HepG2 (cell line): ENCODE measurements around the gene ZFAND3. TPM values are rescaled to one million over a fixed set of nuclear protein-coding genes. Genes with fewer than 3 reads are reported as not detected.

Experiments
- BORCS8-MEF2B ChIP-seq: sonication (generic); formaldehyde crosslinking; IDR thresholded peaks from 2 replicates; pipeline ENCODE4 v1.8.0; 2022; ENCODE audit warnings: mild to moderate bottlenecking, missing genetic modification reagents
- CENPT ChIP-seq: sonication (generic); formaldehyde crosslinking; IDR thresholded peaks from 2 replicates; pipeline ENCODE4 v1.8.0; 2022; ENCODE audit warnings: low read depth, mild to moderate bottlenecking, moderate library complexity, missing genetic modification reagents
- ETV5 ChIP-seq: IDR thresholded peaks from 2 replicates; pipeline ENCODE4 v1.6.1; 2018; ENCODE audit warnings: missing biosample characterization, missing genetic modification reagents, inconsistent platforms, borderline replicate concordance
- HIVEP1 ChIP-seq: sonication (generic); formaldehyde crosslinking; IDR thresholded peaks from 2 replicates; pipeline ENCODE4 v1.4.0; 2020; ENCODE audit warnings: mild to moderate bottlenecking, missing genetic modification reagents
- MAFK ChIP-seq, 2 experiments: IDR thresholded peaks in 1 of 2; conservative IDR thresholded peaks in 1 of 2; 2 replicates each; pipeline ENCODE4 v1.6.1; 2011; ENCODE audit warnings: improper control_type of control experiment in 2 of 2, low read length in 2 of 2
- MLXIP ChIP-seq: sonication (generic); formaldehyde crosslinking; IDR thresholded peaks from 2 replicates; pipeline ENCODE4 v1.9.0; 2021; ENCODE audit warnings: missing genetic modification reagents, borderline replicate concordance
- MTA1 ChIP-seq: sonication (generic); formaldehyde crosslinking; IDR thresholded peaks from 2 replicates; pipeline ENCODE4 v1.4.0; 2020; ENCODE audit warnings: missing genetic modification reagents, mild to moderate bottlenecking, borderline replicate concordance
- SNRNP70 ChIP-seq: fragments of 200-400 bp; formaldehyde crosslinking; IDR thresholded peaks from 2 replicates; pipeline ENCODE4 v1.6.1; 2017; ENCODE audit warnings: mild to moderate bottlenecking, low read depth, low read length, moderate library complexity
- THYN1 ChIP-seq: sonication (generic); formaldehyde crosslinking; IDR thresholded peaks from 2 replicates; pipeline ENCODE4 v1.8.1; 2023; ENCODE audit warnings: low read depth, mild to moderate bottlenecking, moderate library complexity, missing genetic modification reagents, borderline replicate concordance
- ZFP36 ChIP-seq: fragments of 150-350 bp; IDR thresholded peaks from 2 replicates; pipeline ENCODE4 v1.6.1; 2018; ENCODE audit warnings: borderline replicate concordance, low read length, low read depth; ENCODE audit not compliant: partially characterized antibody
- ZFP36L1 ChIP-seq: sonication (generic); formaldehyde crosslinking; IDR thresholded peaks from 2 replicates; pipeline ENCODE4 v1.8.0; 2022; ENCODE audit warnings: mild to moderate bottlenecking, missing genetic modification reagents, moderate library complexity
- ZMAT3 ChIP-seq: sonication (generic); formaldehyde crosslinking; conservative IDR thresholded peaks from 2 replicates; pipeline ENCODE4 v1.7.0; 2021; ENCODE audit warnings: missing genetic modification reagents
- ZNF143 ChIP-seq: sonication (generic); formaldehyde crosslinking; IDR thresholded peaks from 2 replicates; pipeline ENCODE4 v1.4.0; 2020; ENCODE audit warnings: missing genetic modification reagents
- ZNF224 ChIP-seq: sonication (generic); formaldehyde crosslinking; IDR thresholded peaks from 2 replicates; pipeline ENCODE4 v1.5.0; 2020; ENCODE audit warnings: mild to moderate bottlenecking, missing genetic modification reagents
- ZNF251 ChIP-seq: sonication (generic); formaldehyde crosslinking; IDR thresholded peaks from 2 replicates; pipeline ENCODE4 v1.9.0; 2021; ENCODE audit warnings: mild to moderate bottlenecking, missing genetic modification reagents
- ZNF30 ChIP-seq: sonication (generic); formaldehyde crosslinking; IDR thresholded peaks from 2 replicates; pipeline ENCODE4 v1.5.0; 2020; ENCODE audit warnings: mild to moderate bottlenecking, missing genetic modification reagents
- ZNF597 ChIP-seq: sonication (generic); formaldehyde crosslinking; IDR thresholded peaks from 2 replicates; pipeline ENCODE4 v1.5.0; 2020; ENCODE audit warnings: missing genetic modification reagents
- ZNF646 ChIP-seq: sonication (generic); formaldehyde crosslinking; IDR thresholded peaks from 2 replicates; pipeline ENCODE4 v1.9.0; 2021; ENCODE audit warnings: mild to moderate bottlenecking, missing genetic modification reagents
- ZNF674 ChIP-seq: sonication (generic); formaldehyde crosslinking; IDR thresholded peaks from 2 replicates; pipeline ENCODE4 v1.5.0; 2020; ENCODE audit warnings: low read depth, mild to moderate bottlenecking, missing genetic modification reagents
- polyA plus RNA-seq, 8 experiments: library from polyadenylated mRNA; depleted of rRNA in 3 of 8; stranded (reverse) in 7 of 8; unstranded in 1 of 8; fragments of >200 nt; fragmentation: Illumina TruSeq in 4 of 8; extraction: Trizol in 4 of 8; gene quantifications; 2 replicates each; pipeline versions ENCODE4 v1.2.1 to v1.2.3, GENCODE V29; 2011 to 2016; ENCODE audit warnings: low read depth in 4 of 8, missing spikeins in 1 of 8, mixed read lengths in 1 of 8; ENCODE audit not compliant: insufficient read depth in 1 of 8
- total RNA-seq, 5 experiments: library from RNA; depleted of rRNA; stranded (reverse); fragments of >200 nt; fragmentation: Illumina TruSeq; extraction: Trizol; gene quantifications; 2 replicates each; pipeline ENCODE4 v1.2.3, GENCODE V29; 2016; ENCODE audit warnings: low read depth in 1 of 5

Gene ZFAND3
- total and polyA plus RNA-seq, 2 of the 13 experiments (the other 11 are each of a cell fraction or from before 2014, with no cell fraction given): 16.4 to 17.1 TPM

- no peak for TF ChIP-seq MLXIP (CRISPR knock-in tag)
- no peak for TF ChIP-seq ZNF674 (CRISPR knock-in tag)
- TF ChIP-seq HIVEP1 (CRISPR knock-in tag): peak; percentile 58; the same call in 1 of the 2 replicates
- no peak for TF ChIP-seq ZFP36L1 (CRISPR knock-in tag)
- 0 out of 2 replicates have a peak, but pooled peaks have one; percentile 40 for TF ChIP-seq MTA1
- peak; percentile 39; the same call in 1 of the 2 replicates for TF ChIP-seq BORCS8-MEF2B
- no peak for TF ChIP-seq ZNF646 (CRISPR knock-in tag)
- TF ChIP-seq ZNF30 (CRISPR knock-in tag): no peak
- TF ChIP-seq CENPT (CRISPR knock-in tag): no peak
- peak; percentile 63 for TF ChIP-seq ETV5 (CRISPR knock-in tag)
- no peak; a peak in 1 of 4 replicates for TF ChIP-seq MAFK (conservative IDR thresholded peaks at IDR 0.05 in 1 of 2, IDR thresholded peaks at IDR 0.05 in 1 of 2; ENCODE audit: low read length in 2 of 2)
- TF ChIP-seq THYN1 (CRISPR knock-in tag): no peak
- no peak for TF ChIP-seq ZFP36
- 0 out of 2 replicates have a peak, but pooled peaks have one; percentile 37 for TF ChIP-seq ZMAT3 (CRISPR knock-in tag)
- TF ChIP-seq ZNF224: peak; percentile 71; the same call in 1 of the 2 replicates
- no peak for TF ChIP-seq SNRNP70
- no peak for TF ChIP-seq ZNF597
- no peak for TF ChIP-seq ZNF251 (CRISPR knock-in tag)
- peak; percentile 43; the same call in 1 of the 2 replicates for TF ChIP-seq ZNF143 (CRISPR knock-in tag)
These were observed at the start of gene ZFAND3 (continued) for GRCh38 chr6:37819177-37819801.
